ENCODE data around the gene F12.
"Not testable (repeated sequence)": the region's sequence is repeated elsewhere in the genome, so short reads cannot be mapped to it uniquely, and the experiment has no call there.

The F12 gene

DNA sequence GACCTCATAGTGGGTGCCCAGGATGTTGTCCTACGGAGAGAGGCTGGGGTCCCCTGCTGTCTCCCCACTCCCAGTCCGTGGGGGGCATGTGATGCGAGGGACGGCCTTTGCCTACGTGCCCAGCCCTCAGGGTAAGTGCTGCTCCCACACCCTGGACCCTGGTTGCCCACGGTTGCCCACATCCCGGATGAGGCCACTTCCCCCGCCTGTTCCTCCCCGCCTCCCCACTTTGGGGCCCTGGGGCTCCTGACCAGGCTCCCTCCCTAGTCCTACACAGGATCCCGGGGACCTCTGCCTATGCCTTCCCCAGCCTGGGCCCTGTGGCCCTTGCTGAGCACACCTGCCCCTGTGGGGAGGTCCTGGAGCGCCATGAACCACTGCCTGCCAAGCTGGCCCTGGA lies 23.6 kb downstream of the F12 start:
- no peak for DNase-seq

DNA sequence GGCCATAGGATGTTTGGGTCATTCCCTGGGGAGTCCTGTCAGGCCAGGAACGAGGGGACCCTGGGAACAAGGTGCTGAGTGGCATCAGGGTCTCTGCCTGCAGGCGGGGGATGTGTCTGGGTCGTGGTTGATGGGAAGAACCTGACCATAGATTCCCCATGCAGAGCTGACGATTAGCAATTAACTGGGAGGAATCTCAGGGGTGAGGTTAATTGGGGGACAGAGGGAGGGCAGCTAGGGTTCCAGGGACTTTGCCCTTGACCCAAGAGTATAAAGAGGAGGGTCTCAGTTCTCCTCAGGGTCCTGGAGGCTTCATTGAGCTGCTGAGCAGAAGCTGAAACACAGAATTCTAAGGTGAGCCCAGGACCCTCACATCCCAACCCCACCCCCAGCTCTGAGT lies 25.2 kb downstream of the F12 start, which contains the start of gene SLC34A1:
Gene SLC34A1 (plus strand): TSS at position 301 of the 400 bp plus-strand sequence. CDS start 1,308 bp downstream, outside the sequence.
- DNase-seq = no peak

GRCh38 chr5:177383181-177383580 lies 26.2 kb downstream of the F12 start:
- no peak for DNase-seq

GRCh38 chr5:177382423-177383029 lies 26.8 kb downstream of the F12 start:
- peak; percentile 19 for DNase-seq

GRCh38 chr5:177380805-177381126 lies 28.6 kb downstream of the F12 start:
- no peak for DNase-seq

GRCh38 chr5:177378884-177379883 lies 30.2 kb downstream of the F12 start:
- peak; percentile 88 for DNase-seq

- no peak for DNase-seq
Observed at GRCh38 chr5:177377851-177378776, 31.2 kb downstream of the F12 start.

DNA sequence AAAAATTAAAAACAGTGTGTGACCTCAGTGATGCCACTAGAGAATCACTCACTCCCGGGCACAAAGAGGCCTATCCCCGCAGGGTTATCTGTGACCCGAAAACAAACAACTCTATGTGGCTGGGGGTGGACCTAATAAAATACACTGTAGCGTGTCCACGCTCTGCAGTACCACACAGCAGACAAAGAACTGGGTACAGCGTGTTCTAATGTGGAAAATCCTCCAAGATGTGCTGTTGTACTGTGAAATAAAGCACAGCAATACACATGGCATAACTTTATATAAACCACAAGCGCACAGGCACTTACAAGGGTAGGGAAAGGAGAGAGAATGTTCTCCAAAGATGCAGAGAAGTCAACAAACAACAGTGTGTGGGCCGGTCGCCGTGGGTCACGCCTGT lies 33.3 kb downstream of the F12 start:
- DNase-seq = no peak

DNA sequence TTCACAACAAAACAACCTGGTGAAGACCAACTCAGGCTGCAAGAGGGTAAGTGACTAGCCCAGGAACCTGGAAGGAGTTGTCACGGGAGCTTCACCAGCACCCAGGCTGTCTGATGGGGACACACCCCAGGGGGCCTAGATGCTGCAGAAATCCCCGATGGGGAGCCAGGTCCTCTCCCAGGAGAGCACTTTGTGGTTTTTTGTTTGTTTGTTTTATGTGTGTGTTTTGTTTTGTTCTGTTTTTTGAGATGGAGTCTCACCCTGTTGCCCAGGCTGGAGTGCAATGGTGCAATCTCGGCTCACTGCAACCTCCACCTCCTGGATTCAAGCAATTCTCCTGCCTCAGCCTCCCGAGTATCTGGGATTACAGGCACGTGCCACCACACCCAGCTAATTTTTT lies 33.8 kb downstream of the F12 start:
- not testable (repeated sequence) for DNase-seq

DNA sequence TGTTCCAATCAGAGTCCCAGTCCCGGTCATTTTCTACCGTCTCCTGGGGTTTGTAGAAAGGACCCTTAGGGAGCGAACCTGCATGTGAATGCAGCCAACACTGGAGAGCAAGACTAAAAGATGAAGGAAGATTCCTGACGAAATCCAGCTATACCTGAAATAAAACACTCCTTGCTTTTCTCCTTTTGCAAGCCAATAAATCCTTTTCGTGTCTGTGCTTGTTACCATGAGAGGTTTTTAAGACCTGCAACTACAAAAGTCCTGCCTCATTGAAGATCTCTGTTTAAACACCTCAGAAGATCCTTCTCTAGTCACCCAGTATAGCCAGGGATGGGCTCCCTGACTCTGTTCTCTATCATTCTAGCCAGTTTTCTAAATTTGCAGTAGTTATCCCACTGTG lies 35.2 kb downstream of the F12 start:
- DNase-seq = no peak

DNA sequence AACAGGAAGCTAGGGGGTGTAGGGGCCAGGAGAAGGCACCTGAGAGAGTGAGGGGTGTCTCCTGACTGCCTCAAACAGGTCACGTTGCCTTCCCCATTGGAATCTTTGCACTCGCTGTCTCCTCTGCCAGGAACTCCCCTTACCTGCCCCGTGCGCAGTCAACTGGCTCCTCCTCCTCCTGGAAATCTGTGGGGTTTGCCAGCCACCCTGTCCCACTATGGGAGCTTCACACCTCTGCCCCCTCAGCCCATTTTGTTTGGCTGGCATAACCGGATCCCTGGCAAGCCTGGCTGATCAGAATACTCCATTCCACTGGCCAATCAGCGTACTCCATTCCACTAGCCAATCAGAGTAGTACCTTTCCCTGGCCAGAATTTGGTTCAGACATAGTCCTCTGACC lies 35.6 kb downstream of the F12 start:
- no peak for DNase-seq

DNA sequence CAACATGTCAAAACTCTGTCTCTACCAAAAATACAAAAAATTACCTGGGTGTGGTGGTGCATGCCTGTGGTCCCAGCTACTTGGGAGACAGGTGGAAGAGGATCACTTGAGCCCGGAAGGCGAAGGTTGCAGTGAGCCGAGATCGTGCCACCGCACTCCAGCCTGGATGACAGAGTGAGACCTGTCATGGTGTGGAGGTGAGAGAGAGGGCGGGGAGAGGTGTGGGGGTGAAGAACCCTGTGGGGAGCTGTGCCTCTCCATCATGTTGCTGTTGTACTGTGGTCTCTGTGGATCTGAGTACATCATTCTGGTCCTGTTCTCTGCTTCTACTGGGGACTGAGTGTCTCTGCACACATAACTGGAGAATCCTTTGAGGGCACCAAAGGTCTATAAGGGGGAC lies 36.5 kb downstream of the F12 start:
- DNase-seq = no peak

DNA sequence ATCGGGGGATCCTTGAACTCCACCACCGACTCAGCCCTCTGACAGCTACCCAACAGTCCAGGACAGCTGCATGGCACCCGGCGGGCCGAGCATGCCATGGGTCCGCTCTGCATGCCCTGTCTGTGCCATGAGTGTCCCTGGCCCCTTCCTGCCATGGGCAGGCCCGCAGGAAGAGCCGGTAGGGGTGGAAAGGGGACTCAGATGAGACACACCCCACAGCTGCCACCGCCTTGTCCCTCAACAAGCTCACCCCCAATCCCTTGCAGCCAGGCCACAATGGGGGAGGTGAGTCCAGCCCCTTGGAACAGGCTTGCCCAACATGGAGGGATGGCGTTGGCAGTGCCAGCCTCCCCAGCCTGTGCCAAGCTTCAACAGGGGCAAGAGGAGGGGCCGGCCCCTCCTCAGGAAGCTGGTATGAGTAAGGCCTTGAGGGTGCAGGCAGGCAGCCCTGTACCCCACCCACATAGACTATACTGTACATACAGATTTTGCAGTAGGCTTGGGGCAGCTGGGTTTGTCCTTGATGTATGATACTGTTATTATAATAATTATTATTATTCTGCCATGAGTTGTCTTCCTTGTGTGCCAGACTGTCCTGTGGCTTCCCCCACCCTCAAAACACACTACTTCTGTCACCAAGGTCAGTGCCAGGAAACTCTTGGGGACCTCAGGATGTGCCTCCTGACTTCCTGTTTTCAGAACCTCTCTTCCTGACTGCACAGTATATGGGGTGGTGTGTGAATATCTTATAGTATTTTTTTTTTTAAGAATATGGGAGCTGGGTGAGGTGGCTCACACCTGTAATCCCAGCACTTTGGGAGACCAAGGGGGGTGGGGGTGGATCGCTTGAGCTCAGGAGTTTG lies 37.1 kb downstream of the F12 start:
- no peak for DNase-seq

- no peak for DNase-seq
Observed at GRCh38 chr5:177371120-177372033, 38.0 kb downstream of the F12 start.

GRCh38 chr5:177370488-177371119 lies 38.8 kb downstream of the F12 start:
- peak; percentile 84 for DNase-seq

DNA sequence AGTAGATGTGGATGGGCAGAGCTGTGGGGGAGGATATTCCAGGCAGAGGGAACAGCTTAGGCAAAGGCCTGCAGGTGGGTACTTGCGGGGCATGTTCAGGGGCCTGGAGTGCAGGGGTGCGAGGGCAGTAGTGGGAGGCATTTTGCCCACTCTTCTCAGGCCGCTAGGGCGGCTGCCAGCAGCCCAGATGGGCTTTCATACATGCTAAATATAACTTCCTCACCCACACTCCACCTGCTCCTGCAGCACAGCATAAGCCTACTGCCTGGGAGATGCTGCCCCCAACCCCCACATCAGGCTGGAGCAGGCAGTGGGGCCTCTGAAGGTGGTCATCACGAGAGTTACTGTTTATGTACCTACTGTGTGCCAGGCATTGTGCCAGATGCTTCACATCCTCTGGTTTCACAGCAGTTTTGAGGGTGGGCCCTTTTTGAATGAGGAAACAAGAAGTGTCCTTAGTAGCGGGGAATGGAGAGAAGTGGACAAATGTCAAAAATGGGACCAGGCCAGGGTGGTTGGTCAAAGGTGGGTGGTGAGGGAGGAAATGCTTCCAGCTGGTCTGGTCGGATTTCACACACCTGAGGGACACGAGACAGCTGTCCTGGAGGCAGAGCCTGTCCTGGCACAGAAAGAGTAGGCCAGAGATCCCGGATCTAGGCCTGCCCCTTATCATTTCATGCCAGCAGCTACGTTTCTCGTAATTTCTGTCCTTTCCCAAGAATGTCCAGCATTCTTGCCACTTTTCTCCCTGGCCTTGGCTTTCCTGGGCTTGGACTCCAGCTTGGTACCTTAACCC lies 39.5 kb downstream of the F12 start:
- no peak for DNase-seq

DNA sequence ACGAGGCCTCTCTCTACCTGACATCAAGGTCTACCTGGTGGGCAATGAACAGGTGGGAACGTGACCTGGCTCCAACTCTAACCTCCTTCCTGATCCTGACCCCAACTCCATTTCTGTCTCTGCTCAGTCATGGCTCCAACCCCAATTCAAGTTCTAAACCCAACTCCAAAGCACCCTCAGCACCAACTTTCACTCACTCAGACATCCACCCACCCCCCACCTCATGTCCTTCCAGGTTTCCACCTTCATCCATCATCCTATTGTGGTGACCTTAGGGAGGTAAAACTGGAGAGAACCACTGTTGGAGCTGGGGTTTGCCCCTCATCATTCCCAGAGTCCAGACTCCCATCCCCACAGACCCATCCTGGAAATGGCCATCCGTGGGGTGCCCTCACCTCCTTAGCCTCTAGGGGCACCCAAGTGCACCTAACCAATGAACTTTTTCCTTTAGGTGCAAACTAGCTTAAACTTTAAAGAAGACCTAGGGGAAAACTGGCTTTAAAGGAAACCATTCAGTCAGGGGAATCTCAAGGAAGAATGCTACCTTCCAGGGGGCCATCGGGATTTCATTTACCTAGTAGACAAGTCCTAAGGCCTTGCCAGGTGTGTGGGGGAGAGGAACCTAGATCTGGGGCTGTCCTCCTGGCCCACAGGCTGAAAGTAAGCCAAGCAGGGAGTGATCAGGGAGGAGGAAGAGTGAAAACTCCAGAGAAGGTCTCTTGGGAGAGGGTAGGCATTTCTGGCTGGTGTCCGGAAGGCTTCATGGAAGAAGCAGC lies 40.3 kb downstream of the F12 start:
- peak; percentile 22 for DNase-seq

DNA sequence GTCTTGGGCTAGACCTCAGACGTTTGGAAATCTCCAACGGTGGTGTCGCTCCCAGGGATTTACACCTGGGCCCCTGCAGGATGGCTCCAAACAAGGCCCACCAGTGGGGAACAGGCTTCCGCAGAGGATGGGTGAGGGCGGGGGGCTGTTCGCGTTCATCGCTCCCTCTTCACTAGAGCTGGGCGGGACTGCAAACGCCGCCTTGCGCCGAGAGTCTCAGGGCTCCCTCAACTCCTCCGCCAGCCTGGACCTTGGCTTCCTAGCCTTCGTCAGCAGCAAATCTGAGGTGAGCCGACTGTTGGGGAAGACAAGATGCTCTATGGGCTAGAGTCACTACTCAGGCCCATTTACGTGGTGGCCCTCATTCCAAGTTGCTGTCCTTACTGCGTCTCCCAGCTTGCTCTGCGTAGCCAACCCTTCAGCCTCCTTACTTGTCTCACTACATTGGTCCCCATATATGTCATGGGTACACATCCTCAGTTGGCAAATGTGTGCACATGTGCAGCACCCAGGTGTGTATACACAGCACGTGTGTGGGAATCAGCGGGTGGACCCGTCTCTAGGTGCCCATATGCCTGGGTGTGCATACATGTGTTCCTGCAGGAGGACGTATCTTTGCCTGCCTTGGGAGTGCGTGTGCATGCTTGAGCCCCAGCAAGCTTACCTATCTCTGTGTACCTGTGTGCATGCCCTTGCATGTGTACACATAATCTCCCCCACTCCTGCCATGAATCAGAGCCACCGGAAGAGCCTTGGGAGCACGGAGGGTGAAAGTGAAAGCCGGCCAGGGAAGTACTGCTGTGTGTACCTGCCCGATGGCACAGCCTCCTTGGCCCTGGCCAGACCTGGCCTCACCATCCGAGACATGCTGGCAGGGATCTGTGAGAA lies 41.1 kb downstream of the F12 start:
- no peak for DNase-seq
